ENCODE data around the gene CYBB.

GRCh38 chrX:37767430-37767829 is 12.4 kb upstream of the CYBB start:
- TF ChIP-seq CTCF (conservative IDR thresholded peaks at IDR 0.05; ENCODE audit: low read depth, low read length) (no peak), NFE2L2 (IDR thresholded peaks at IDR 0.05; ENCODE audit: low read depth, low read length) (no peak), RFX5 (IDR thresholded peaks at IDR 0.05; ENCODE audit: low read depth, low read length) (no peak), POLR2A (IDR thresholded peaks at IDR 0.05; ENCODE audit: low read depth, low read length) (no peak), USF2 (IDR thresholded peaks at IDR 0.05; ENCODE audit: low read depth, low read length) (no peak), RCOR1 (IDR thresholded peaks at IDR 0.05; ENCODE audit: insufficient replicate concordance, low read length) (no peak), CEBPB (IDR thresholded peaks at IDR 0.05; ENCODE audit: low read depth, low read length) (no peak), MAZ (IDR thresholded peaks at IDR 0.05; ENCODE audit: borderline replicate concordance, low read depth, low read length) (no peak), ELK1 (IDR thresholded peaks at IDR 0.05; ENCODE audit: borderline replicate concordance, low read depth, low read length) (no peak)

Measured in IMR-90 (cell line).